GM21529 (cell line): ENCODE results near the gene ANKS1B.
"Not testable (repeated sequence)": the region's sequence is repeated elsewhere in the genome, so short reads cannot be mapped to it uniquely, and the experiment has no call there.

Experiments
- ATAC-seq: cut with Tn5 transposase; IDR thresholded peaks from one replicate; pipeline ENCODE4 v1.9.1; 2021; ENCODE audit not compliant: unreplicated experiment

The ANKS1B gene

DNA sequence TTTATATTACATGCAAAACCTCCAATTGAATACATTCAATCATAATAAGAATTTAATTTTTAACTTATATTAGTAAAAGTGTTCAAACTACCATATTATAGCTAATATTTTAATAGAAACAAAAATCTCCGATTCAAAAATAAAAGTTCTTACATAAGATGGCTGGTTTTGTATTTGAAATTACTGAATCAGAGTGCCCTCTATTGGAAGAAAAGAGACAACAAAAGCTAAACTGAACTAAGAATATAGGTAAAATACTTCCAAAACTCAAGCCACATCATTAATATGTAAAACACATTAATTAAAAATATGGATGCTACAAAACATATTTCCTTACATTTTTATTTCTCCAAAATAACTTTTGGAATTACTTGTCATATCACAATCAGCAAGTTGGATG, 216.9 kb downstream of the ANKS1B start:
- no peak for ATAC-seq

DNA sequence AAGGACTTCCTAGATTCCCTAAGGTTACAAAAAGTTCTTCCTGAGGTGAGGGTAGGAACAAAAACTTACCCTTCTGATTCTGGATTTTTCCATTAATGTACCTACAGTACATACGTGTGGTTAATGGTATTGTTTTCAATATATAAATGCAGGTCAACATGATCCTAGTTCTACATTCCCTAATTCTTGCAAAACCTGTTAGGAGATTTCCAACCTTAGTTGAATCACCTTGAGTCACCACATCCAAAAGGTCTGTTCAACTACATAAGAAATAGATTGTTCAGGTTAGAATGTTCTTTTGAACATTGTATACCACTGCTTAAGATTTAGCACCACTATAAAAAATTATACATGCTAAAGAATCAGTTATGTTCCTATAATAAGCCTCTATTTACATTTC, 218.3 kb downstream of the ANKS1B start:
- ATAC-seq = no peak

DNA sequence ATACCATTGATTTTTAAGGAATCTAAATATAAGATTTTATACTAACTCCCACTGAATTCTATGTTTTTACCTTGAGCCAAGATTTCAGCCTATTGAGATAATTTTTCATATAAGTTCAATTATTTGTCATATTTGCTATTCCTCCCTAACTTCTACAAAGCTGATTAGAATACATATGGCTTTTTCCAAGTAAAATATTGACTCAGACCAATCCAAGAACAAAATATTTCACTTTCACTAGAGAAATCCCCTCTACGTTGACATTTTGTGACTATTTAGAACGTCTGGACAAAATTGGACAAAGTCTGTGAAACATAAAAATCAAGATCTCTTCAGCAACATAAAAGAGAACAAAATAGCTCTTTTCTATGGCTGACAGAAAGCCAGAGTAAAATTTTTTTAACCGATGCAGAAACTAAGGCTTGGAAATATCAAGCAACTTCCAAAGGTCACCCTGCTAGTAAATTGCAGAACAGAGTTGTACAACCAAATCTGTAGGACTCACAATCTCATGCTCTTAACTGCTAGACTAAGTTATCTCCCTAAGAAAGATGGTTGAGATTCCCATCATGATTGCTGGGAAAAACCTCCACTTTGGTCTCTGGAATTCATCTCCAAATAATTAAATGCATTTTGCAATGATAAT, 219.1 kb downstream of the ANKS1B start:
- ATAC-seq = no peak

DNA sequence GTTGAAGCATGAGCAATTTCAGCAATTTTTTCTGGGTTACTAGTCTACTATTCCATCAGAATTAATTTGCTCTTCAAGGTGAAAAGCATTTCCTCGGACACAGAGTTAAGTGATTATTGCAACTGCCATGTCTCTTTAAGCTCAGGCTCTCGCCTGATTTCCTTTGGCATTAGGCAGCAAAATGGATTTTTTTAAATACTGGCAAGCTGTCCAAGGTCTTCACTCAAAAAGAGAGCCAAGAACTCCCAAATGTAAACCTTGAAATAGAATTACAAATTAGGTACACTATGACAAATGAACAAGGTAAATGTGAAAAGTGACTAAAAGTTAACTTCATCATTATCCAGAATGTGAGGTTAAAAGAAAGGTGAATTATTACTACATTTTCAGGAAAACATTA, 225.3 kb downstream of the ANKS1B start:
- ATAC-seq = no peak

DNA sequence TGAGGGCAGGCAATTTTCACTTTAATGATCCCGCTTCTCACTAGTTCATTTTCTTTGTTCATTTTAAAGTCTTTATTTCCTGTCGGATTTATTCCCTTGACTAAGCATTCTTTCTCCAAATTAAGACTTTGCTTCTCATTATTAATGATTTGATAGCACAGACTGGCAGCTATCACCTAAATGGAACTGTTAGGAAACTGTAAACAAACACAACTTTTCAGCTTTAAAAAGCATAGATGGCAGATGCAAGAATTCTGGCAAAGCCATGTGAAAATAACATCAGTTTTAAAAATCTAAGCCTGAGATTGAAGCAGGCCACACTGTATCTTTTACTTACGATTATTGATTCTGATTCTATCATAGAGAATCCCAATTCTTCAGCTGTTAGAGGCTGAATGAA, 225.7 kb downstream of the ANKS1B start:
- no peak for ATAC-seq

DNA sequence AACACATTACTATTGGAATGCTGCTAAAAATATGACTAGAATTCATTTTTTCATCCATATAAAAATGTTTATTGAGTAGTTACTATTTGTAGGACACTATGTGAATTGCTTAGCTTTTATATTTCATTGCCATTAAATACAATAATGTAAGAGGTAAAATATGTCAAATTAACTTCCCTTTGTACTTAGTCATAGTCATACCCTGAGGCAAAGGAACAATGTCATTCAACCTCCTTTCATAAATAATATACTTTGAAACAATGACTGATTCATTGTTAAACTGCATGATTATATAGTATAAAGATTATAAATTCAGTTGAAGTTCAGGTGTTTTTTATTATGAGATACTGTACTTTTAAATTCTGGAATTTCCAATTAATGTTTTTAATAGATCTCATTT, 232.0 kb downstream of the ANKS1B start:
- no peak for ATAC-seq

DNA sequence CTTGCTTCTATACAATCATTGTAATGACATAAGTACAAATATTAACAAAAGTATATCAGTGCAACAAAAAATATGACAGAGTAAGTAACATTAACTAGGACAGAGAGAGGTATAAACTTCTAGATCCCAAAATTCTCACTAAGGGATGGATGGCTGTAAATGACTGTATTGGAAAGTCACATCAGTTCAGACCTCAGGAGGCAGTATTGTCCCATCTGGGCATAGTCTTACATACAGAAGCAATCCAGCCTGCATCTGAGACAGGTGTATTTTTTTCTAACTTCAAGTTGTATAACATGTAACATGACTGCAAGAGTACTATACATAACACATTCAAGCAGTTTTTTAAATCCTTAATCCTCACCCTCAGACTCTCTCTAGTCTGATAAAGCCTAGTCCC, 238.2 kb downstream of the ANKS1B start:
- ATAC-seq = no peak

DNA sequence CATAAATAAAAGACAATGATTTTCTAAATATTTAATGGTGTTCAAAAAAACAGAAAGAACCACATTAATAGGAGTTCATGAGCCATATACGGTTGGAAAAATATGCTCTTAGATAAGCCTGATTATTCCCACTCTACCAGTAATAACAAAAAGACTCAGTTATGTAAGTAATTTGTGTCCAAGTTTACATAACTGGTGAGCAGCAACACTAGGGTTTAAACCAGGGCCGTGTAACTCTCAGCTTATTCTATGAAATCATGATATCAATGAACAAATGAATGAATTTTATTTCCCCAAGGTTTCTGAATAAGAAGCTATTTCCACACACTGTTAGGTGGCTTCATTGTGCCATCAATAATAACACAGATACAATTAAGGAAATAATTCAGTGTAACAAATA, 238.8 kb downstream of the ANKS1B start:
- no peak for ATAC-seq

DNA sequence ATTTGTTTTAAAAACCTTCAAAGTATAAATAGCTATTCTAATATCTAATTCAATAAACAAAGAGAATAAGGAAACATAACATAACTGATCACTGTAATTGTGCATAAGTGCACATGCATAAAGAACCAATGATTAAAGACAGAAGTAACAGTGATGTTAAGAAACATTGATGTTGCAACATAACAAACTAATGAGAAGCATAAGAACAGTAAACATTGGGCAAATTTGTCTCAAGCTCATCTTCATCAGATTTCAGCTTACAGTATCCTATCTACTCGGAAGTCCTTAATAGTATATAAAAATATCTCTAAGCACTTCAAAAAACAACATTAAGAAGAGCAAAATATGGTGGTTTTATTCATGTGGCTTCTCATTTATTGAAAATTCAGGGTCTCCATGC, 239.6 kb downstream of the ANKS1B start:
- no peak for ATAC-seq

DNA sequence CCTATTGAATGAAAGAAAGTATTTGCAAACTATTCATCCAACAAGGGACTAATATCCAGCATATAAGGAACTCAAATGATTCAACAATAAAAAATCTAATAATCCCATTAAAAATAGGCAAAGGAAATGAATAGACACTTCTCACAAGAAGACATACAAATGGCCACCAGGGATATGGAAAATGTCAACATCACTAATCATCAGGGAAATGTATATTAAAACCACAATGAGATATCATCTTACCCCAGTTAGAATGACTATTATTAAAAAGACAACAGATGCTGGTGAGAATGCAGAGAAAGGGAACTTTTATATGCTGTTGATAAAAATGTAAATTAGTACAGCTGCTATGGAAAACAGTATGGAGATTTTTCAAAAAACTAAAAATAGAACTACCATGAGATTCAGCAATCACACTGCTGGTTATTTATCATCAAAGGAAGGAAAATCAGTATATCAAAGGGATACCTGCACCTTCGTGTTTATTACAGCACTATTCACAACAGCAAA, 247.9 kb downstream of the ANKS1B start:
- no peak for ATAC-seq

DNA sequence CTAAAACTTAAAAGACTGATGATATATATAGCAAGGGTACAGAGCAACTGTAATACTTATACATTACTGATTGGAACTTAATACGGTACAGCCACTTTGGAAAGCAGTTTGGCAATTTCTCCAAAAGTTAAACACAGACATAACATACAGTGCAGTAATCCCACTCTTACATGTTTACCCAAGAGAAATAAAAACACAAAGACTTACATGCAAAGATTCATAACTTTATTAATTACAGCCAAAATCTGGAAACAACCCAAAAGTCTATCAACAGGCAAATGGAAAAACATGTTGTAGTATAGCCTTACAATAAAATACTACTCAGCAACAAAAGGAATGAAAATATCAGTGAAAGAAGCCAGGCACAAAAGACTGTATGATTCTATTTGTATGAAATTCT, 252.6 kb downstream of the ANKS1B start:
- no peak for ATAC-seq

DNA sequence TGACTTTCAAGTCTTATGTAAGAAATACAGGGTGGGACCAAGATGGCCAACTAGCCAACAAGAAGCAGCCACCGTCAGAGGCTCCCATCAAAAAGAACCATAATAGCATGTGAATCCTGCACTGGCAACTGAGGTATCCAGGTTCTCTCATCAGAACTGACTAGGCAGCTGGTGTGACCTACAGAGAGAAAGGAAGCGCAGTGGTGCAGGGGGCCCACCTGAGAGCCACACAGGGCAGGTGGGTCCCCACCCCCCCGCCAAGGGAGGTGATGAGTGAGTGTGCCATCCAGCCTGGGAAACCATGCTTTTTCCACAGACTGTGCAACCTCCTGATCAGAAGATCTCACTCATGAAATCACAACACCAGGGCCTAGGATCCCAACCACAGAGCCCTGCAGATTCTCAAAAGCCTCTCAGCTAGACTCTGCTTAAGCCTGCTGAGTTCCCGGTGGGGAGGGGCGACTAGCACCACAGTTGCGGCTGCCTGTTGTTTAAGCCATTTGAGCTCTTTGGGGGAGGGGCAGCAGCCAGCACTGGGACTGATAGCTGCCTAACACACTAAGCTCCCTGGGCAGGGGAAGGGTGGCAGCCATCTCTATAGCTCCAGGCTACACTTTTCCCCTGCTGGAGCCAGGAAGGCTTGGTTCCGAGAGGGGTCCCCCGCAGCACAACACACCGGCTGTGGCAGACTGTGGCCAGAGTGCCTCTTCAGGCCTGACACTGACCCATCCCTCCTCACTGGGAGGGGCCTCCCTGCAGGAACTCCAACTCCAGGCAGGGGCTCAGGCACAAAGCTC, 261.8 kb downstream of the ANKS1B start:
- no peak for ATAC-seq

DNA sequence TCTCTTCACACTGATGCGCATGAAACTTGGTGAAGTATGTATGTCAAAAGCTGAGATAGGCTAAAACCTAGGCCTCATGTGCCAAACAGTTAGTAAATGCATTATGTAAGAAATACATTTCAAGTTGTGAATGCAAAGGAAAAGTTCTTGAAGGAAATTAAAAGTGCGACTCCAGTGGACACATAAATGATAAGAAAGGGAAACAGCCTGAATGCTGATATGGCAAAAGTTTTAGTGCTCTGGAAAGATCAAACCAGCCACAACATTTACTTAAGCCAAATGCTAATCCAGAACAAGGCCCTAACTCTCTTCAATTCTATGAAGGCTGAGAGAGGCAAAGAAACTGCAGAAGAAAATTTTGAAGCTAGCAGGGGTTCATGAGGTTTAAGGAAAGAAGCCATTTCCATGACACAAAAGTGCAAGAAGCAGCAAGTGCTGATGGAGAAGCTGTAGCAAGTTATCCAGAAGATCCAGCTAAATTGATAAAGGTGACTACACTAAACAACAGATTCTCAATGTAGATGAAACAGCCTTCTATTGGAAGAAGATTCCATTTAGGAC, 262.9 kb downstream of the ANKS1B start:
- no peak for ATAC-seq

DNA sequence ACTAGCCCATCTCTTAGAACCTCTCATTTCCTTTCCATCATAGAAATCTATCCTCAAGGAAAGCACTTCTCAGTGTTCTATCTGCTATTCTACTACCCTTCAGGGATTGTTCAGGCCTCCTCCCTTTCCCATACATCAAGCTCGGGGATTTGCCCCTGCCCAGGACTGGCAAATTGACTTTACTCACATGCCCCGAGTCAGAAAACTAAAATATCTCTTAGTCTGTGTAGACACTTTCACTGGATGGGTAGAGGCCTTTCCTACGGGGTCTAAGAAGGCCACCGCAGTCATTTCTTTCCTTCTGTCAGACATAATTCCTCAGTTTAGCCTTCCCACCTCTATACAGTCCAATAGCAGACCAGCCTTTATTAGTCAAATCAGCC, 264.7 kb downstream of the ANKS1B start:
- not testable (repeated sequence) for ATAC-seq

DNA sequence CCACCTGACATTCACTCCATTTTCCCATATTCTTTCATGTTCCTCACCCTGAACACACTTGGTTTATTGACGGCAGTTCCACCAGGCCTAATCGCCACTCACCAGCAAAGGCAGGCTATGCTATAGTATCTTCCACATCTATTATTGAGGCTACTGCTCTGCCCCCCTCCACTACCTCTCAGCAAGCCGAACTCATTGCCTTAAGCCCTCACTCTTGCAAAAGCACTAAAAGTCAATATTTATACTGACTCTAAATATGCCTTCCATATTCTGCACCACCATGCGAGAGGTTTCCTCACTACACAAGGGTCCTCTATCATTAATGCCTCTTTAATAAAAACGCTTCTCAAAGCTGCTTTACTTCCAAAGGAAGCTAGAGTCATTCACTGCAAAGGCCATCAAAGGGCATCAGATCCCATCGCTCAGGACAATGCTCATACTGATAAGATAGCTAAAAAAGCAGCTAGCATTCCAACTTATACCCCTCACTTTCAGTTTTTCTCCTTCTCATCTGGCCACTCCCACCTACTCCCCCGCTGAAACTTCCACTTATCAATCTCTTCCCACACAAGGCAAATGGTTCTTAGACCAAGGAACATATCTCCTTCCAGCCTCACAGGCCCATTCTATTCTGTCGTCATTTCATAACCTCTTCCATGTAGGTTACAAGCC, 265.2 kb downstream of the ANKS1B start:
- ATAC-seq = not testable (repeated sequence)

DNA sequence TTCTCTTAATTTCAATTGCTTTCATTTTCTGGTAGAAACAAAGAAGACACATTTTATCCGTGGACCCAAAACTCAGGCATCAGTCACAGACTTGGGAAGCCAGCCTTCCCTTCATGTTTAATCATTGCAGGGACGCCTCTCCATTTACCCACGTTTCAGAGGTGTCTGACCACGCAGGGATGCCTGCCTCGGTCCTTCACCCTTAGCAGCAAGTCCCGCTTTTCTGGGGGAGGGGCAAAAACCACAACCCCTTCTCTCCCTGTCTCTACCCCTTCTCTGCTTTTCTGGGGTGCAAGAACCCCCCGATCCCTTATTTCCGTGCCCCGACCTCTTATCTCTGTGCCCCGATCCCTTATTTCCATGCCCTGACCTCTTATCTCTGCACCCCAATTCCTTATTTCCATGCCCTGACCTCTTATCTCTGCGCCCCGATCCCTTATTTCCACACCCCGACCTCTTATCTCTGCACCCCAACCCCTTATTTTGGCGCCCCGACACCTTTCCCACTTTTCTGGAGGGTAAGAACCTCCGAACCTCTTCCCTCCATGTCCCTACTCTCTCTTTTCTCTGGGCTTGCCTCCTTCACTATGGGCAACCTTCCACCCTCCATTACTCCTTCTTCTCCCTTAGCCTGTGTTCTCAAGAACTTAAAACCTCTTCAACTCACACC, 268.8 kb downstream of the ANKS1B start:
- not testable (repeated sequence) for ATAC-seq

DNA sequence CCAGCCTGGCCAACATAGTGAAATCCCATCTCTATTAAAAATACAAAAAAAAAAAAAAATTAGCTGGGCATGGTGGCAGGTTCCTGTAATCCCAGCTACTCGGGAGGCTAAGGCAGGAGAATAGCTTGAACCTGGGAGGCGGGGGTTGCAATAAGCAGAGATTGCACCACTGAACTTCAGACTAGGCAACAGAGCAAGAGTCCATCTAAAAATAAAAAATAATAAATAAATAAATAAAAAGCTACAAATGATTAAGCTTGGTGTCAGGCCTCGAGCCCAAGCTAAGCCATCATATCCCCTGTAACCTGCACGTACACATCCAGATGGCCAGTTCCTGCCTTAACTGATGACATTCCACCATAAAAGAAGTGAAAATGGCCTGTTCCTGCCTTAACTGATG, 269.8 kb downstream of the ANKS1B start:
- not testable (repeated sequence) for ATAC-seq

DNA sequence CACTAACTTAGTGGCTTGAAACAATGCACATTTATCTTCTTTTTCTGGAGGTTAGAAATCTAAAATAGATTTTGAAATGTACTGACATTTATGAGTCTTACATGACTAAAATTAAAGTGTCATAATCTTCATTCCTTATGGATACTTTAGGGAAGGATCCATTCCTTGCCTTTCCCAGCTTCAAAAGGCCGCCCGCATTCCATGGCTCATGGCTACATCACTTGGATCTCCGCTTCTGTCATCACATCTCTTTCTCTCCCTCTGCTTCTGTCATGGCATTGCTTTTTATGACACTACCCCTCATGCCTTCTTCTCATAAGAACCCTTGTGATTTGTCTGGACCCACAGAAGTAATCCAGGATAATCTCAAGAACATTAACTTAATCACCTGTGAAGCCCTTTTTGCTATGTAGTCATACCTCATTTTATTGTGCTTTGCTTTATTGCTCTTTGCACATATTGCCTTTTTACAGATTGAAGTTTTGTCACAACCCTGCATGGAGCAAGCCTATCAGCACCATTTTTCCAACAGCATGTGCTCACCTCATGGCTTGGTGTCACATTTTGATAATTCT, 270.7 kb downstream of the ANKS1B start:
- ATAC-seq = no peak

DNA sequence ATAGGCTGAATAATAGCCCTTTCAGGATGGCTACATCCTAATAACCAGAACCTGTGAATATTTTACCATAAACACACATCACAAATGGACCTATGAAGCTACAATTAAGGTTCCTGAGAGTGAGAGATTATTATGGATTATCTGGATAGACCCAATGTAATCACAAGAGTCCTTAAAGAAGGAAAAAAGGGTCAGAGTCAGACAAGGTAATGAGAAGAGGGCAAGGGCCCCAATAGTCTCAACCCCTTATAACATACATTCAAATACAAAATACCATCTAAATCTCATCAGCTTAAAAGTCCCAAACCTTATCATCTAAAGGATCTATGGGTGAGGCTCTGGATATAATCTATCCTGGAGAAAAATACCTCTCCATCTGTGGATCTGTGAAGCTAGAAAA, 272.5 kb downstream of the ANKS1B start:
- ATAC-seq = no peak

DNA sequence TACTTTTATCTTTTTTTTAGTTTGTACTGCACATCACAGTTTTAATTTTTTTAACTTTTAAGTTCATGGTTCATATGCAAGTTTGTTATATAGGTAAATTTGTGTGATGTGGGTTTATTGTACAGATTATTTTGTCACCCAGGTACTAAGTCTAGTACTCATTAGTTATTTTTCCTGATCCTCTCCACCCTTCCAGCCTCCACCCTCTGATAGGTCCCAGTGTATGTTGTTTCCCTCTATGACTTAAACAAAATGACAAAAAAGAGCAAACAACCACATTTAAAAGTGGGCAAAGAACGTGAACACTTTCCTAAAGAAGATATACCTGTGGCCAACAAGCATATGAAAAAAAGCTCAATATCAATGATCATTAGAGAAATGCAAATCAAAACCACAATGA, 273.5 kb downstream of the ANKS1B start:
- no peak for ATAC-seq

DNA sequence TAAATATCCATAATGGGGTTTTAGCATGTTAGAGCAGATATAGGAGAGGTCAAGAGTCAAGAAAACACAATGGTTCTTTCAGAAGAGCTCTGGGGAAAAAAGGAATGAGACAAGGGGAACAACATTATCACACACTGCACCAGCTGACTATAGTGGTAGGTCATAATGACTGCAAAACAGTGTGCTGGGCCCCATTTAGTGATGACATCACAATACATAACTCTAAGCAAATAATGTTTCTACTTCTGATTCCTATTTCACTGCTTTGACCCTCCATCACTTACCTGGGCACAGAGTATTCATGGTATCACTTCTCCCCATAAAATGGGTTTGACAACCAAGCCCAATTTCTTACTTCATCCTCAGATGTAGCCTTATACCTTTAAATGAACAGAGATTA, 275.1 kb downstream of the ANKS1B start:
- ATAC-seq = no peak
